ENCODE results near the gene PRKG1.
"Not testable (repeated sequence)": the region's sequence is repeated elsewhere in the genome, so short reads cannot be mapped to it uniquely, and the experiment has no call there.

Gene PRKG1

GRCh38 chr10:51542853-51543252, 468.6 kb downstream of the PRKG1 start:
- DNase-seq, result no peak

GRCh38 chr10:51544933-51545332, 470.6 kb downstream of the PRKG1 start:
- DNase-seq, result no peak

- DNase-seq, result no peak
These were observed 473.7 kb downstream of the PRKG1 start for GRCh38 chr10:51547941-51548340.

GRCh38 chr10:51552879-51553278, 478.6 kb downstream of the PRKG1 start:
- no peak for DNase-seq

- DNase-seq, result no peak
These were observed 490.7 kb downstream of the PRKG1 start for GRCh38 chr10:51564896-51565510.

GRCh38 chr10:51567271-51567670, 493.0 kb downstream of the PRKG1 start:
- DNase-seq, result no peak

- no peak for DNase-seq
These were observed 495.2 kb downstream of the PRKG1 start for GRCh38 chr10:51569467-51569866.

- no peak for DNase-seq
These were observed 500.2 kb downstream of the PRKG1 start for GRCh38 chr10:51574248-51575048.

- DNase-seq, result not testable (repeated sequence)
These were observed 506.9 kb downstream of the PRKG1 start for GRCh38 chr10:51581196-51581595.

GRCh38 chr10:51583976-51584375, 509.7 kb downstream of the PRKG1 start:
- no peak for DNase-seq

- DNase-seq, result no peak
These were observed 511.5 kb downstream of the PRKG1 start for GRCh38 chr10:51585742-51586141.

- no peak for DNase-seq
These were observed 514.7 kb downstream of the PRKG1 start for GRCh38 chr10:51588984-51589383.

GRCh38 chr10:51590818-51591217, 516.5 kb downstream of the PRKG1 start:
- no peak for DNase-seq

GRCh38 chr10:51596695-51597094, 522.4 kb downstream of the PRKG1 start:
- DNase-seq, result no peak

- DNase-seq, result no peak
These were observed 525.4 kb downstream of the PRKG1 start for GRCh38 chr10:51599647-51600046.

- DNase-seq, result no peak
These were observed 528.0 kb downstream of the PRKG1 start for GRCh38 chr10:51602326-51602725.

- no peak for DNase-seq
These were observed 530.3 kb downstream of the PRKG1 start for GRCh38 chr10:51604579-51604978.

GRCh38 chr10:51606825-51607462, 532.7 kb downstream of the PRKG1 start:
- DNase-seq, result no peak

- no peak for DNase-seq
These were observed 533.2 kb downstream of the PRKG1 start for GRCh38 chr10:51607463-51607835.

GRCh38 chr10:51608211-51608610, 533.9 kb downstream of the PRKG1 start:
- DNase-seq, result no peak

GRCh38 chr10:51615764-51616298, 541.5 kb downstream of the PRKG1 start:
- no peak for DNase-seq

- no peak for DNase-seq
These were observed 543.4 kb downstream of the PRKG1 start for GRCh38 chr10:51617576-51618235.

GRCh38 chr10:51619365-51619764, 545.1 kb downstream of the PRKG1 start:
- DNase-seq, result no peak

Data from NCI-H2081 treated with DMSO at 0.1 percent for 48 hours (cell line).